Memory B cell (primary cell): ENCODE results near the gene OXGR1.

Source experiments
- ATAC-seq: fragments of 150-1000 bp; cut with Tn5 transposase; 2 replicates; pipeline ENCODE4 v1.10.0; 2021; ENCODE audit warnings: low read depth, mild to moderate bottlenecking, moderate library complexity
- DNase-seq, 2 donors: peaks; one replicate each; pipeline ENCODE4 v3.0.0; 2022; ENCODE audit warnings: low spot score in 2 of 2
- H3K27ac Mint-ChIP-seq: one replicate; pipeline ENCODE4 v1.8.0; 2022; ENCODE audit warnings: mild to moderate bottlenecking, moderate library complexity, mixed read lengths
- H3K27me3 Mint-ChIP-seq: one replicate; pipeline ENCODE4 v1.8.0; 2022; ENCODE audit warnings: mixed read lengths
- H3K36me3 Mint-ChIP-seq: one replicate; pipeline ENCODE4 v1.8.0; 2022; ENCODE audit warnings: mild to moderate bottlenecking, mixed read lengths
- H3K4me1 Mint-ChIP-seq: one replicate; pipeline ENCODE4 v1.8.0; 2022; ENCODE audit warnings: mixed read lengths
- H3K4me3 Mint-ChIP-seq: one replicate; pipeline ENCODE4 v1.8.0; 2022; ENCODE audit warnings: mild to moderate bottlenecking, moderate library complexity, mixed read lengths
- H3K9me3 Mint-ChIP-seq: one replicate; pipeline ENCODE4 v1.8.0; 2022; ENCODE audit warnings: mixed read lengths

Gene OXGR1

GRCh38 chr13:96966415-96967102, 27.7 kb downstream of the OXGR1 start:
- H3K27me3 Mint-ChIP-seq: no peaks in the 10 kb centered on the region
- peaks cover 20% of the 10 kb centered on the region for H3K9me3 Mint-ChIP-seq
- H3K36me3 Mint-ChIP-seq: peaks cover 3% of the 10 kb centered on the region
- H3K4me1 Mint-ChIP-seq: no peaks in the 10 kb centered on the region
- ATAC-seq (no peak), DNase-seq (no peak)
- no peak overlapping the region for H3K4me3 Mint-ChIP-seq
- H3K27ac Mint-ChIP-seq: no peak overlapping the region

GRCh38 chr13:96963786-96964475, 30.3 kb downstream of the OXGR1 start:
- Mint-ChIP-seq H3K27ac (no peak overlapping the region), H3K4me3 (no peak overlapping the region), H3K36me3 (peaks cover 2% of the 10 kb centered on the region), H3K4me1 (no peaks in the 10 kb centered on the region), H3K27me3 (no peaks in the 10 kb centered on the region), H3K9me3 (peaks cover 12% of the 10 kb centered on the region)
- DNase-seq (no peak), ATAC-seq (no peak)

GRCh38 chr13:96960379-96960778, 33.9 kb downstream of the OXGR1 start:
- DNase-seq: no peak
- no peak for ATAC-seq
- no peaks in the 10 kb centered on the region for H3K27me3 Mint-ChIP-seq
- no peaks in the 10 kb centered on the region for H3K36me3 Mint-ChIP-seq
- H3K4me3 Mint-ChIP-seq: no peak overlapping the region
- no peak overlapping the region for H3K27ac Mint-ChIP-seq
- H3K4me1 Mint-ChIP-seq: no peaks in the 10 kb centered on the region
- peaks cover 3% of the 10 kb centered on the region for H3K9me3 Mint-ChIP-seq

DNA sequence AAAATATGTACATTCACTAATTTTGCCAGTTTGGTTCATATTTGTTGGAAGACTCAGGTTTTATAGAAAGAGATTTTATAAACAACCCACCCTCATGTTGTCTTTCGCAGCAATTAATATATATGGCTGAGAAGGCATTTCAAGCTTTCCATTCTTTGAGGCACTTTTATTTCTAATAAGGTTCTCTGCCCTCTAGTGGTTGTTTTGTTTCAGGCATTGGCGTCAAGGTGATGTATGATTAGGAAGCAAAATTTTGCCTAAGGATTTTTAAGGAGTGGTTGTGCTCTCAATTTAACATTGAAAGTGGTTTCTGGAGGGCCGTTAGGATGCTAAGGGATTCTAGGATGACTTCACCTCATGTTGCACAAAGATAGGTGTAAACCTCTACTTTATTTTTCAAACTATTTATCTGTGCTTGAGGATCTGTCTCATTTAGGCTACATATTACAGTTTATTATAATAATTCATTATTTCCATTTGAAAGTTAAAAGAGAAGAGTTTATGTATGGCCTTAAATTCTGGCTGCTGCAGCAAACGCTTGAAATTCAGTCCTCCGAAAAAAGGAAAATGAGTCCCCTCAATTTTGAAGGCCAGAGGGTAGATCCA, 35.9 kb downstream of the OXGR1 start:
- Mint-ChIP-seq H3K27ac (no peak overlapping the region), H3K36me3 (no peaks in the 10 kb centered on the region), H3K27me3 (no peaks in the 10 kb centered on the region), H3K4me3 (no peak overlapping the region), H3K4me1 (no peaks in the 10 kb centered on the region), H3K9me3 (peaks cover 2% of the 10 kb centered on the region)
- DNase-seq: no peak
- ATAC-seq: no peak

GRCh38 chr13:96952595-96952994, 41.7 kb downstream of the OXGR1 start:
- ATAC-seq (no peak), DNase-seq (no peak)
- Mint-ChIP-seq H3K9me3 (no peaks in the 10 kb centered on the region), H3K4me1 (no peaks in the 10 kb centered on the region), H3K4me3 (no peak overlapping the region), H3K36me3 (no peaks in the 10 kb centered on the region), H3K27ac (no peak overlapping the region), H3K27me3 (no peaks in the 10 kb centered on the region)

DNA sequence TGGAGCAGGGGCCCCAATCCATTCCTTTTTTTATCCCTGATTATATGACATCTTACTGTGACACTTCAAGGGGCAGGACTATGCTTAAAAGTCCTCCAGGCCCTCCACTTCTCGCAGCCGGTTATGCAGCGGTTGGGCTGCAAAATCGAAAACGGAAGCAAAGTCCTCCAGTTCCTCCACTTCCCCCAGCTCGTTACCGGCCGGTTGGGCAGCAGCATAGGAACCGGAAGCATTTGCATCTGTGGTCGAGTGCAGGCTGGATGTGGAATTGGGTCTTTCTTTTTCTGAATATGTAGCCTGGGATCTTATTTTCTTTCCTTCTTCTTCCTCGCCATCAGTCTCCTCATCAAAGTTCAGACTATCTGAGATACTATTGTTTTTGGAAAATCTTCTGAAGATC, 46.1 kb downstream of the OXGR1 start:
- ATAC-seq: no peak
- H3K4me3 Mint-ChIP-seq: no peak overlapping the region
- no peak for DNase-seq
- H3K27me3 Mint-ChIP-seq: no peaks in the 10 kb centered on the region
- H3K36me3 Mint-ChIP-seq: no peaks in the 10 kb centered on the region
- no peaks in the 10 kb centered on the region for H3K9me3 Mint-ChIP-seq
- H3K4me1 Mint-ChIP-seq: no peaks in the 10 kb centered on the region
- no peak overlapping the region for H3K27ac Mint-ChIP-seq

GRCh38 chr13:96947343-96947910, 46.8 kb downstream of the OXGR1 start:
- no peaks in the 10 kb centered on the region for H3K27me3 Mint-ChIP-seq

DNA sequence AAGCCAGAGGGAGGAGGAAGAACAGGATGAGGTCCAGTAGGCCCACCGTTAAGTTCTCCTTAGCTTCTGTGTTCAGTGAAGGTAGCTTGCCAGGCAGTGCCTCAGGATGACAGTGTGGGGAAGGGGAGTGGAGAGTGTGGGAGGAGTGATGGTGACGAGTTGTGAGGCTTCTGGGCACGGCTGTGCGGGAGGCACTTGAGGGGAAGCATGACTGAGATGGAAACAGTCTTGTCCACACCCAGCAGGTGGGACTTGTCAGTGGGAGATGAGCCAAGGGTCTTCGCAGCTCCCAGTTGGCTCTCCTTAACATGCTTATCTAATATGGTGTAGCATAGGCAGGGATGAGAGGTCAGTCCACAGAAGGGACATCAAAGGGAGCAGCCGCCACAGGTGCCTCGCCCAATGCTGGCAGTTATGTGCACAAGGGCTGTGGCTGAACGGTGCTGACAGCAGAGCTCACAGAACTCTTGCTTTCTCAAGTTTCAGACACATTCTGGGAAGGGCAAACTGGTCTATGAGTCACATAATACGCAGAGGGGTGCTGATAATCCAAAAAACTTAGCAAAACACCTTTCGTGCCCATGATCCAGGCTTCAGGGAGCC, 47.5 kb downstream of the OXGR1 start:
- Mint-ChIP-seq H3K4me1 (no peaks in the 10 kb centered on the region), H3K9me3 (no peaks in the 10 kb centered on the region), H3K36me3 (no peaks in the 10 kb centered on the region), H3K27ac (no peak overlapping the region), H3K27me3 (no peaks in the 10 kb centered on the region), H3K4me3 (no peak overlapping the region)
- DNase-seq (no peak), ATAC-seq (no peak)

More at GRCh38 chr13:96947343-96947910, 46.8 kb downstream of the OXGR1 start:
- ATAC-seq (no peak), DNase-seq (no peak)
- Mint-ChIP-seq H3K27ac (no peak overlapping the region), H3K36me3 (no peaks in the 10 kb centered on the region), H3K4me3 (no peak overlapping the region), H3K9me3 (no peaks in the 10 kb centered on the region), H3K4me1 (no peaks in the 10 kb centered on the region)

DNA sequence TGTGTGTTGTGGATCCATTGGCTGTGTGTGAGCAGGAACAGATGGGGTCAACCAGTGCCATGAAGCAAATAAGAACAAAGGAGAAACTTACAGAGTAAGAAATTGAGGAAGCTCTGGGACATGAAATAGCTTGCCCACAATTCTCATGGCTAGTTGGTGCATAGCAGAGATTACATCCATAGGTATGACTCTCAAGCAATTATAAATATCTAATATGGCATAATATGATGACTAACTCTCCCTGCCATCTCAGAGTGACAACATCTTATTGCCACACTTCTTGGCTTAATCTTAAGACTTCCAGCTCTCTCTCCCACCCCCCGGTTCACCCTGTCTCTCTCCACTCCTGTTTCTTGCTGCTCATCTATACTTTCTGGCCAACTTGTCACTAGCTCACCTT, 53.3 kb downstream of the OXGR1 start:
- no peak overlapping the region for H3K4me3 Mint-ChIP-seq
- no peaks in the 10 kb centered on the region for H3K9me3 Mint-ChIP-seq
- DNase-seq: no peak
- H3K4me1 Mint-ChIP-seq: no peaks in the 10 kb centered on the region
- H3K27me3 Mint-ChIP-seq: no peaks in the 10 kb centered on the region
- no peaks in the 10 kb centered on the region for H3K36me3 Mint-ChIP-seq
- no peak for ATAC-seq
- H3K27ac Mint-ChIP-seq: no peak overlapping the region

- Mint-ChIP-seq H3K9me3 (no peaks in the 10 kb centered on the region), H3K27ac (no peak overlapping the region), H3K36me3 (no peaks in the 10 kb centered on the region), H3K4me1 (no peaks in the 10 kb centered on the region), H3K4me3 (no peak overlapping the region), H3K27me3 (no peaks in the 10 kb centered on the region)
- ATAC-seq: no peak
- no peak for DNase-seq
Observed at GRCh38 chr13:96935901-96936300, 58.4 kb downstream of the OXGR1 start.
